Cardiac septum (tissue), 1 donor: ENCODE measurements around the gene ZFAND2B. TPM values are rescaled to one million over a fixed set of nuclear protein-coding genes. Genes with fewer than 3 reads are reported as not detected.
"Not testable (repeated sequence)": the region's sequence is repeated elsewhere in the genome, so short reads cannot be mapped to it uniquely, and the experiment has no call there.

ENCODE experiments used
- DNase-seq: peaks from one replicate; pipeline ENCODE4 v3.0.0-alpha.2; 2020; ENCODE audit warnings: low spot score
- intact Hi-C: fragments of 100-400 bp; cut with DNase I; formaldehyde crosslinking; loops from one replicate; pipeline ENCODE4 v1.14.0; 2022
- total RNA-seq: library from RNA; stranded (reverse); fragmentation: NEBNext Ultra II Directional; extraction: Animal tissue kit (Norgen Biotek cat#: 25700); gene quantifications from one replicate; pipeline ENCODE4 v1.2.1, GENCODE V29; 2021
- donor health status: DM: no; HTN: no; CAD: no.

Gene ZFAND2B
- total RNA-seq, 1 donor from 2014 or later = 23.9 TPM

DNA sequence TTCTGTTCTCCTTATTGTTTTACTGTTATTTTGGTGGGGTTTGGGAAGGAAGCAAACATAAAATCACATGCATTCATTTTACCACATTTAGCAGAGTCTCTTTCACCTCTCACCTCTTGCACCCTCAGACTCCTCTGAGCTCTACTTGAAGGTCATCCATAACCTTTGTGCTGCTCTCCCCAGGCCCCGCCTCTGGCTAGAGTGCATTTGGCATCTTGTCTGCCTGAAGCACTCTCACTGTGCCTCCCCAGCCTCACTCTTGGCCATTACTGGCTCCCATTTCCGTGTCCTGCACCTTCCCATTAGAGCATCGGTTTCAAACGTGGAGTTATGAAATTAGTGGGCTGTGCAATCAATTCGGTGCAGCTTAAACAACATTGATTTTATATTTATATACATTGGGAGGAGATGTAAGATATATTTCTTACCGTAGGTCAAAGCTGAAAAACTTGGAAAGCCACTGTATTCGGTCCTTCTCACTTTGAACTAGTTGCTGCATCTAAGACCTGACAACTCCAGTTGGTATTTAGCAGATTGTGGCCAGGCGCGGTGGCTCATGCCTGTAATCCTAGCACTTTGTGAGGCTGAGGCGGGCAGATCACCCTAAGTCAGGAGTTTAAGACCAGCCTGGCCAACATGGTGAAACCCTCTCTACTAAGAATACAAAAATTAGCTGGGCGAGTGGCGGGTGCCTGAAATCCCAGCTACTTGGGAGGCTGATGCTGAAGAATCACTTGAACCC is 6.9 kb upstream of the ZFAND2B start:
- intact Hi-C loops = no loop called here
- DNase-seq = no peak

DNA sequence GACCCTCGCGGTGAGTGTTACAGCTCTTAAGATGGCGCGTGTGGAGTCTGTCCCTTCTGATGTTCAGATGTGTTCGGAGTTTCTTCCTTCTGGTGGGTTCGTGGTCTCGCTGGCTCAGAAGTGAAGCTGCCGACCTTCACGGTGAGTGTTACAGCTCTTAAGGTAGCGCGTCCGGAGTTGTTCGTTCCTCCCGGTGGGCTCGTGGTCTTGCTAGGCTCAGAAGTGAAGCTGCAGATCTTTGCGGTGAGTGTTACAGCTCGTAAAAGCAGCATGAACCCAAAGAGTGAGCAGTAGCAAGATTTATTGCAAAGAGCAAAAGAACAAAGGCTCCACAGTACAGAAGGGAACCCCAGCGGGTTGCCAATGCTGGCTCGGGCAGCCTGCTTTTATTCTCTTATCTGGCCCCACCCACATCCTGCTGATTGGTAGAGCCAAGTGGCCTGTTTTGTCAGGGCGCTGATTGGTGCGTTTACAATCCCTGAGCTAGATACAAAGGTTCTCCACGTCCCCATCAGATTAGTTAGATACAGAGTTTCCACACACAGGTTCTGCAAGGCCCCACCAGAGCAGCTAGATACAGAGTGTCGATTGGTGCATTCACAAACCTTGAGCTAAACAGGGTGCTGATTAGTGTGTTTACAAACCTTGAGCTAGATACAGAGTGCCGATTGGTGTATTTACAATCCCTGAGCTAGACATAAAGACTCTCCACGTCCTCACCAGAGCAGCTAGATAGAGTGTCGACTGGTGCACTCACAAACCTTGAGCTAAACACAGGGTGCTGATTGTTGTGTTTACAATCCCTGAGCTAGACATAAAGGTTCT is 5.9 kb upstream of the ZFAND2B start:
- DNase-seq, intact Hi-C loops: not testable (repeated sequence)

DNA sequence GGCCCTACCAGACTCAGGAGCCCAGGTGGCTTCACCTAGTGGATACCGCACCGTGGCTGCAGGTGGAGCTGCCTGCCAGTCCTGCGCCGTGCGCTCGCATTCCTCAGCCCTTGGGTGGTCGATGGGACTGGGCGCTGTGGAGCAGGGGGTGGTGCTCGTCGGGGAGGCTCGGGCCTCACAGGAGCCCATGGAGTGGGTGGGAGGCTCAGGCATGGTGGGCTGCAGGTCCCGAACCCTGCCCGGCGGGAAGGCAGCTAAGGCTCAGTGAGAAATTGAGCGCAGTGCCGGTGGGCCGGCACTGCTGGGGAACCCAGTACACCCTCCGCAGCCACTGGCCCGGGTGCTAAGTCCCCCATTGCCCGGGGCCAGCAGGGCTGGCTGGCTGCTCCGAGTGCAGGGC is 5.3 kb upstream of the ZFAND2B start:
- intact Hi-C loops = not testable (repeated sequence)

DNA sequence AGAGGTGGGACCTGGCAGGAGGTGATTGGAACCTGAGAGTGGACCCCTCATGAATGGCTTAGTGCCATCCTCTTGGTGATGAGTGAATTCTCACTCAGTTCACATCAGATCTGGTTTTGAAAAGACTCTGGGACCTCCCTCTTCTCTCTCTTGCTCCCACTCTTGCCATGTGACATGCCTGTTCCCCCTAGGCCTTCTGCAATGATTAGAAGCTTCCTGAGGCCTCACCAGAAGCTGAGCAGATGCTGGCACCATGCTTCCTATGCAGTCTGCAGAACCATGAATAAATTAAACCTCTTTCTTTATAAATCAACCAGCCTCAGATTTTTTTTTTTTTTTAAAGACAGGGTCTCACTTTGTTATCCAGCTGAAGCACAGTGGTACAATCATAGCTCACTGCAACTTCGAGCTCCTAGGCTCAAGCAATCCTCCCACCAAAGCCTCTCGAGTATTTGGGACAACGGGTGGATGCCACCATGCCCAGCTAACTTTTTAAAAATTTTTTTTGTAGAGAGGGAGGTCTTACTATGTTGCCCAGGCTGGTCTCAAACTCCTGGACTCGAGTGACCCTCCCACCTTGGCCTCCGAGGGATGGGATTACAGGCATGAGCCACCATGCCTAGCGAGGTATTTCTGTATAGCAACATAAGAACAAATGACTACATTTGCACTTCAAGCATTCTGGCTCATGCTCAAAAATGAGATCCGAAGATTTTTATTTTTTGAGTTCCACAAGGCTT is 2.0 kb upstream of the ZFAND2B start:
- intact Hi-C loops = no loop called here
- no peak for DNase-seq

More for the DNA sequence above, 5.3 kb upstream of the ZFAND2B start:
- DNase-seq = not testable (repeated sequence)

DNA sequence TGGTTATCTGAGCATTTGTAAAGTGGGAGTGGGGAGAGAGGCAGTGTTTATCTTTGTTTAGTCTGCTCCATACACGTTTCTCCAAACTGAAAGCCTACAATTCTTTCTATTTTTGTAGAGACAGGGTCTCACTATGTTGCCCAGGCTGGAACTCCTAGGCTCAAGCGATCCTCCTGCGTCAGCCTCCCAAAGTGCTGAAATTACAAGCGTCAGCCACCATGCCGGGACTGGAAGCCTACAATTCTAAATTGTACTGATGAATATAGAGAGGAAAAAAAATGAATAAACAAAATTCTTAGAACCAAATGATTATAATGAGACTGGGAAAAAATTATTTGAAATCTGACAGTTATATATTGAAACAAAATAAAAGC is 1.4 kb upstream of the ZFAND2B start:
- intact Hi-C loops = no loop called here
- DNase-seq = no peak

DNA sequence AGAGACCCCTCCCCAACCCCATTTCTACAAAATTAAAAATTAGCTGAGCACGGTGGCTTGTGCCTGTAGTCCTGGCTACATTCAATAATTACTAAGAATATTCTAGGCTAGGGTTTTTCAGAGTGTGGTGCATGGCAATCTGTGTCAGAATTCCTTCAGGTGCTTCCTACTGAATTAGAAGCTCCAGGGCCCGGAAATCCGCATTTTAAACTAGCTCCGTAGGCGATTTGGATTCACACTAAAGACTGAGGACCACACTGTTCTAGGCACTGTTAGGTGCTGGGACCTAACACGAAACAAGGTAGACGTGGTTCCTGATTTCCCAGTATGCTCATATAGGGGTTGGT is 628 bp upstream of the ZFAND2B start:
- intact Hi-C loops = loop anchor here (1.0 to 2.0 kb wide), 3 partner anchors 29 to 46 kb away; partner anchors contain the start of genes CNPPD1, GLB1L, NHEJ1 and STK16
- DNase-seq = no peak

DNA sequence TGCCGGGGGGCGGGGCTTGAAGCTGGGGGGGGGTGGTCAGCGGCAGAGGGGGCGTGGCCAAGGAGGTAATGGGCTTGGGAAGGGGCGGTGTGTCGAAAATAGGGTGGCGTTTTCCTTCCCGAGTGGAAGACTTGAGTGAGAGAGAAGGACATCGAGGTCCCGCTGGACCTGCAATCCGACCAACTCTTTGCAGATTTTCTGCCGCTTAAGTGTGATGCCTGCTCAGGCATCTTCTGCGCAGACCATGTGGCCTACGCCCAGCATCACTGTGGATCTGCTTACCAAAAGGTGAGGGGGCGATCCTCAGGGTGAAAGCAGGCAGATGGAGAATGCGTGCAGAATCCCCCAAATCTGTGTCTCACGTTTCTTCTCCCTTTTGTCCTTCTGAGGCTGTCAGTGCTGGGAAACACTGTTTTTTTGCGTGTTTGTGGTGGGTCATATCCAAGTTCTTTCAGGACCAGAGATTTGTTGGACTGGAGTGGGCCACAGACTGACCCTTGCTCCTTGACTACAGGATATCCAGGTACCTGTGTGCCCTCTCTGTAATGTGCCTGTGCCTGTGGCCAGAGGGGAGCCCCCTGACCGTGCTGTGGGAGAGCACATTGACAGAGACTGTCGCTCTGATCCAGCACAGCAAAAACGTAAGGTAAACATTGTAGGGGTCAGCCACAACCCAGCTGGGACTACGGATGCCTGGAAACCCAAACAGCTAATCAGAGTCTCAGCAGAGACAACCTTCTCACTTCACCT is 727 bp downstream of the ZFAND2B start:
- intact Hi-C loops = loop anchor here (2.0 kb wide), 1 partner anchor 31 kb away; the partner anchor contains the start of gene CNPPD1
- DNase-seq = no peak

DNA sequence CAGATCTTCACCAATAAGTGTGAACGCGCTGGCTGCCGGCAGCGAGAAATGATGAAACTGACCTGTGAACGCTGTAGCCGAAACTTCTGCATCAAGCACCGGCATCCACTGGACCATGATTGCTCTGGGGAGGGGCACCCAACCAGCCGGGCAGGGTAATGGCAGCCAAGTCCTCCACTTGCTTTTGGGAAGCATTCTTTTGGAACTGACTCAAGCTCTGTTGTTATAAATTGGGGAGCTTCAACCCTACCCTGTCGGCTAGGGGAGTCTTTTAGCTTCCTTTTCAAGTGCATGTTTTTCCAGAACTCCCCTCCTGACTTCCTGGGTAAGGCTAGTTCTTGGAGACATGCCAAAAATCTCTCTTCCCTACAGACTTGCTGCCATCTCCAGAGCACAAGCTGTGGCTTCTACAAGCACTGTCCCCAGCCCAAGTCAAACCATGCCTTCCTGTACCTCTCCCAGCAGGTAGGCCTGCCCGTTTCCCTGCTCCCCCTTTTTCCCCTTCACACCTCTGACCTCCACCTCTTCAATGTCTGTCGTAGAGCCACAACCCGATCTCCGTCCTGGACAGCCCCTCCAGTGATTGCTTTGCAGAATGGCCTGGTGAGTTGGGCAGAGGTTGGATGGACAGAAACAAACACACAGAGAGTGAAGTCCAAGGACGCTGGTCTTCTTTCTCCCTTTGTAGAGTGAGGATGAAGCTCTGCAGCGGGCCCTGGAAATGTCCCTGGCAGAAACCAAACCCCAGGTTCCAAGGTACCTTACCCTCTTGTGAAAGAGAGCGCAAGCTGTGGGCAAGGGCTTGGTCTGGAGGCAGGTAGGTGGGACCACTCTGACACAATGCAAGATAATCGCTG is 1.5 kb downstream of the ZFAND2B start:
- no peak for DNase-seq
- intact Hi-C loops = loop anchor here (2.0 kb wide), 1 partner anchor 31 kb away; the partner anchor contains the start of gene CNPPD1

DNA sequence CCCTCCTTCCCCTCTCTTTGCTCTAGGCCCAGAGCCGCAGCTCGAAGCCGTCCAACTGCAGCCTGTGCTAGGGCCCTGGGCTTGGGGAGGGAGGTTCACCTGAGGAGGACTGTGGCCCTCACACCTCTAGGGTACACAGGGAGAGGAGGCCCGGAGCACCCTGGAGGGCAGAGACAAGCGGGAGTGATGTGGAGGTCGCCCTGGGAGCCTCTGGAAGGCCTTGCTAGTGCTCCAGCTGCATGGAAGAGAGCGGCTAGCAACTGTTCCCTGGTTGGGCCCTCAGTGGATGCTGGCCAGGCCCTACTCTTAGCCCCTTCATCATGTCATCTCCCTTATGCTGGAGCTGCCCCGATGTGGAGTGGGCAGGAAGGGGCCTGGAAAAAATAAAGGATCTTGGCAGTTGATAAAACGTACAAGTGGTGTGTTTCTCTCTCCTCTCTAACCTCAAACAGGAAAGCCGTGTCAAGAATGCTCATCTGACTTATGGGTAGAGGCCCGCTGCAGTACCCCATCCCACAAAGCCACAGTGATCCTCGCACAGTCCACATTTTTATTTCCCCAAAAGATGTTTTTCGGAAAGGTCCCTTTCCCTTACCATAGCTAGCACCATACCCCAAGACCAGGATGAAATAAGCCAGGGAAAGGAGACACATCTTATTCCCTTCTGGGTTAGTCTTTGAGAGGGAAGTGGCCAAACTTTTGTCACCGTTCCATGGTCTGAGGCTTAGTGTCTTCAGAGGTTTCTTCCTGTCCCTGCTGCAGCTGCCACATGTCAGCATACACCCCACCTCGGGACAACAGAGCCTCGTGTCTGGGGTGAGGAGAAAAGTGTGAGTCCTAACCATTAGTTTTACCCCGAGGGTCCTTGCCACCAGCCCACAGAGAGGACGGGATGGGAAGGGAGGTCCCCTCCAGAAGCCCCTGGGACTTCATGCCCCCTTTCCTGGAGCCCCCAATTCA is 2.9 kb downstream of the ZFAND2B start:
- intact Hi-C loops = no loop called here
- DNase-seq = no peak

DNA sequence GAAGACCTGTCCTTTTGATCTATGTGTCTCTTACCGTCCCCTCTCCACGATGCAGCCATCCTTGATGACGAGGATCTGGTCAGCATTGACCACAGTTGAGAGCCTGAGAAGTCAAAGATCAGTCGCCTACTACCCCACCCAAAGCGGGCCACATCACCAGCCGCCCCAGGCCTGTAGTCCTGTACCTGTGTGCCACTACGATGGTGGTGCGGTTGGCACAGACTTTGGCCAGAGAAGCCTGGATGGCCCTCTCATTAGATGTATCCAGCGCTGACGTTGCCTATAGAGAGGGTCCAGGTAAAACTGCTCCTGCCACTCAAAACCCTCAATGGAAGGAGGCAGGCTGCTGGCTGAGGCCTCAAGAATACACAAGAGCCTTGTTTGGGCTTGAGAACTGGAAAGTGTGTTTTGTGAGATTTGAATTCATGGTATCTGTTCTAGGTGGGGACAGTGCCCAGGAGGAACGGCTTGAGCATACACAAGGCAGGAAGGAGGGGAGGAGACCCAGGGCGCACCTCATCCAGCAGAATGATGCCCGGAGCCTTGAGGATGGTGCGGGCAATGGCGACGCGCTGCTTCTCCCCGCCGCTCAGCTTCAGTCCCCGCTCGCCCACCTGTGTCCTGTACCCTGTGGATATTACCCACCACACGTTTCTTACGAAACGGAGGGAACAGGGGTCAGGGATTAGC is 3.8 kb downstream of the ZFAND2B start:
- intact Hi-C loops = no loop called here
- no peak for DNase-seq

DNA sequence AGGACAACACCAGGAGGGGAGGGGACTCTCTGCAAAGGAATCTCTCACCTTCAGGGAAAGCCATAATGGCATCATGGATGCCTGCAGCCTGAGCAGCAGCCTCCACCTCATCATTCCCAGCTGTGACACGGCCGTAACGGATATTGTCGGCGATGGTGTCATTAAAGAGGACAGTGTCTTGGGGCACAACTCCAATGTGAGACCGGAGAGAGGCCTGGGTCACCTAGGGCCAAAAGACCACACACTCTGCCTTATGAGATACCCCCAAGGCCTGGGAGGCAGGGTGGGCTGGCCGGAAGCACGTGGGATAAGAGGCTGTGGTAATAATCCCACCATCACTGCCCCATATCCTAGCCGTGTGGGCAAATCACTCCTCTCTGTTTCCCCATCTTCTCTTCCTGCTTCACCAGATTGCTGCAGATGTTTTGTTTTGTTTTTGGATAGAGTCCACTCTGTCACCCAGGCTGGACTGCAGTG is 4.3 kb downstream of the ZFAND2B start:
- no peak for DNase-seq
- intact Hi-C loops = no loop called here

DNA sequence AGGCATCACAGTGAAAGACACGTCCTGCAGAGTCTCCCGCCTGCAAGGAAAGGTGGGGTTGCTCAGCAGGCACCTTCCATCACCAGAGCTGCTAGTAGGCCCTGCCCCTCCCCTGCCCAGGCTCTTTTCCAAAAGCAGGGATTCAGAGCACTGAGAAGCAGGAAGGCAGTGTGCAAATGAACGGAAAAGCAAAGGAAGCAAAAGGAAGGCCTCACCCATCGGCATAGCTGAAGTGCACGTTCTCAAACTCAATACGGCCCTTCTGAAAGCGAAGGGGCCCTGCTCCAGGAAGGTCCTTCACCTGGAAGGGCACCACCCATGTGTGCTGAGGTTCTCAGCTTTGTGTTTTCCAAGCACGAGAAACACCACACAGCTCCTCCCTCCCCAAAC is 6.4 kb downstream of the ZFAND2B start:
- DNase-seq = no peak
- intact Hi-C loops = no loop called here

DNA sequence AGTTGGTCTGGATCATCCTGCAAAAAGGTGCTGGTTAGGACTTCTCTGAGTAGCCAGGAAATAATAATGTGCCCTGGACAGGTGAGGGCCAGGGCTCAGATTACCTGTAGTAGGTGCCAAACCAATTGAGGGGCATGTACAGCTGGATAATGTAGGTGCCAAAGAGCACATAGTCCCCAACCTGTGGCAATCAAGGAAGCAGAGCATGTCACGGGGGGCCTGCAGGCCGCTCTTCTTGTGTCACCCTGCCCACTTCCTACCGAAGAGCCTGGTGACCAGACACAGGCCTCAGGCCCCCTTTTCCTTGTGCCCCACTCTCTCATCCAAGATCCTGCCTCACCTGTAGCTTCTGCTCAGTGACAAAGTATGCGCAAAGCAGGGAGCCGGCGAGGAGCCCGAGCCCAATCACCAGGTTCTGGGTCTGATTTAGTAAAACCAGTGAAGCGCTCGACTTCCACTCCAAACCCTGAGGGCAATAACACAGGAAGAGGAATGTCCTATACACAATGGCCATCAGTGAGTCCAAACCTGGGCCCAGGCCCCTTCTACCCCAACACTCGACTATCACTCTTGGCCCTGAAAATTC is 7.0 kb downstream of the ZFAND2B start:
- intact Hi-C loops = no loop called here
- no peak for DNase-seq

DNA sequence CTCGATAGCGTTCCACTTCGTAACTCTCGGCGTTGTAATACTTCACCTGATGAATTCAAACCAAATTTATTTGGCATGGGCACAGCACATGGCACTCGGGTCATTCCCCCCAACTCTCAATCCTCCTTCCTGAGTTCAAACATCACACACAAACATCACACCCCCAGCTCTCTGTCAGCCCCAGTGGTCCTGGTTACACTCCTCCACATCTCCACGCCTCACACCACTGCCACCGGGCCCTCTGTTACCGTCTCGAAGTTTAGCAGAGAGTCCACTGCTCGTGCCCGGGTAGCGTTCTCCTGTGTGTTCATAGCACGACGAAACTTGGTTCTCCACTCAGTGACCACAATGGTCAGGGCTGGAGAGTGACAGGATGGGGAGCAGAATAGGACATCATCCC is 7.6 kb downstream of the ZFAND2B start:
- DNase-seq = no peak
- intact Hi-C loops = no loop called here

DNA sequence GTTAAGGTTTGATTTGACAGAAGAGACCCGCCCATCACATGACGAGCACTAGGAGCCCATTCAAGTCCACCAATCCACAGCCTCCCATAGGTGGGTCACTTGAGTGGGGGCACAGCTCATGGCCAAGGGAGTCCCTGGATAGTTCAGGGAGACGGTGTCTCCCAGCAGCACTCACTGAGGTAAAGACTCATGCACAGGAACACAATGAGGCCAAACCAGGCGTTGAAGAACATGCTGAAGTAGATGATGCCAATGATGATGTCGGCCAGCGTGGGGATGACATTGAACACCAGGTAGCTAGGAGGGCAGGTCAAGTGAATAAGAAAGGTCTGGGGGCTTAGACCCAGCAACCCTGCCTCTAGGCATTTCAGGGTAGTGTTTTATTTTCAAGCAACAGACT is 8.2 kb downstream of the ZFAND2B start:
- DNase-seq = no peak
- intact Hi-C loops = no loop called here

DNA sequence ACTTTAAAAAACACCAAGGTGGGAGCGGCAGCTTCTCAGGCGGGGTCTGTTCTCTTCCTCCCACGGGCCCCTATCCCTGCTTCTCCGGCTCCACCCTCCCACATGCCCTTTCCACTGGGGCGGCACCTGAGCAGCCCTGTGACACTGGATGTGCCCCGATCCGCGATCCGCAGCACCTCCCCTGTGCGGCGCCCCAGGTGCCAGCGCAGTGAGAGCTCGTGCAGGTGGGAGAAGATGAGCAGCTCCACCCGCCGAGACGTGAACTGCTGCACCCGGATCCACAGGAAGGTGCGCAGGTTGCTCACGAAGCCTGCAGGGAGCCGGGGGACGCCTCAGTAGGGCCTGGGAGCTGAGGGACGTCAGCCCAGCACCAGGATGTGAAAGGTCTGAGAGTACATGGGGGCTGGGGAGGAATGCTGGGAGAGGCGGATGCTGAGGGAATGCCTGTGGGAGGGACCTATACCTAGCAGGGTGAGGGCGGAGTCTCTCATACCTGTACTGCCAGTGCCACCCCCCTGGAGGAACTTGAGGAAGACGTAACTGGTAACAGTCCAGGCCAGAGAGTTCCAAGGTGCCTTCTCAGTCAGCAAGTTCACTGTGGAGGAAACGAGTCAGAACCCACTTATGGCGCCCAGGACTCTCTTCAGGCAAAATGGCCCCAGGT is 9.4 kb downstream of the ZFAND2B start:
- no peak for DNase-seq
- intact Hi-C loops = loop anchor here (2.0 kb wide), 1 partner anchor 37 kb away; the partner anchor contains the start of genes TUBA4A and TUBA4B
